ENCODE measurements around the gene DCTN4.

DCTN4 gene

GRCh38 chr5:150689120-150689519 lies 69.7 kb downstream of the DCTN4 start:
- CTCF ChIA-PET: interaction anchor here (0.9 to 1.7 kb wide), 3 partner anchors 12 to 46 kb away, joined by 3 to 7 read pairs (median 7); partner anchors contain the start of gene RBM22
- TF ChIP-seq CTCF (IDR thresholded peaks at IDR 0.05; ENCODE audit: control extremely low read depth, extremely low read depth, low read depth, missing control alignments): no peak
- no peak for DNase-seq (ENCODE audit: extremely low spot score)
- POLR2A ChIA-PET: no interaction called here

GRCh38 chr5:150676578-150676977 lies 82.2 kb downstream of the DCTN4 start:
- CTCF ChIA-PET: no interaction called here
- TF ChIP-seq CTCF (IDR thresholded peaks at IDR 0.05; ENCODE audit: control extremely low read depth, extremely low read depth, low read depth, missing control alignments): no peak
- POLR2A ChIA-PET: no interaction called here
- DNase-seq (ENCODE audit: extremely low spot score): no peak

DNA sequence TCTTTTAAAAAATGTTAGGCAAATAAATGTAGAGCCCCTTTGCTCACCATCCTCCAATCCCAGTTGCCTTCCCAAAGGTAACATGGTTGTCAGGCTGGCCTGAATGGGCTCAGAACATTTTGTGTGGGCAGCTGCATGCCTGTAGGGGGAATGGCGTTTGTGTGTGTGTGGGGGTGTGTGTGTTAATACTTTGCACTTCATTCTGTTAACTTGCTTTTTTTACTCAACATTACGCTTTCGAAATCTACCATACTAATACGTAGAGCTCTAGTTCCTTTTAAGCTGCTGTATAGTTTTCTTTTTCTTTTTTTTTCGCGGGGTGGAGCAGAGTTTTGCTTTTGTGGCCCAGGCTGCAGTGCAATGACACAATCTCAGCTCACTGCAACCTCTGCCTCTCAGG lies 83.7 kb downstream of the DCTN4 start:
- ChIA-PET CTCF (interaction anchor here (1.4 kb wide), 1 partner anchor 172 kb away, joined by 3 read pairs; no protein-coding TSS in a partner anchor), POLR2A (interaction anchor here (0.7 kb wide), 1 partner anchor 17 kb away, joined by 3 read pairs; no protein-coding TSS in a partner anchor)
- no peak for TF ChIP-seq CTCF (IDR thresholded peaks at IDR 0.05; ENCODE audit: control extremely low read depth, extremely low read depth, low read depth, missing control alignments)
- no peak for DNase-seq (ENCODE audit: extremely low spot score)

DNA sequence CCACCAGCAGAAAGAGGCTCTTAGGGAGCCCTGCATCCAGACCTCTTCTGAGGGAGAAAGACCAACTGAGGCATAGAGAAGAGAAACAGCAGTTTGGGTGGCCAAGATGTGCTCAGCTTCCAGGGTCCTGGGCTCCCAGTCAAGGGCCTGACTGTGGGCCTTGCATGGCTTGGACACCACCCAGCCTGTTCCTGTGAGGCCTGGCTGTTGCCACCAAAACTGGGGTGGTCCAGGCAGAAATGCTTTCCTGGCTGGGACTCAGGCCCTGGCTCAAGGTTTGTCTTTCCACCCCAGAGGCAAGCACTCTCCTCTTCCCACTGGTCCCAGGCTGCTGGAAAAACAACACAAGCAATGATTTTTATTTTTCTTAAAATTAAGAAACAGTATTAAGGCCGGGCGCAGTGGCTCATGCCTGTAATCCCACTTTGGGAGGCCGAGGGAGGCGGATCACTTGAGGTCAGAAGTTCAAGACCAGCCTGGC lies 84.4 kb downstream of the DCTN4 start:
- ChIA-PET POLR2A (no interaction called here), CTCF (interaction anchor here (1.1 to 1.5 kb wide), 4 partner anchors 10 to 173 kb away, joined by 3 to 4 read pairs (median 4); partner anchors contain the start of gene MYOZ3)
- no peak for TF ChIP-seq CTCF (IDR thresholded peaks at IDR 0.05; ENCODE audit: control extremely low read depth, extremely low read depth, low read depth, missing control alignments)

GRCh38 chr5:150672884-150673275 lies 85.9 kb downstream of the DCTN4 start:
- CTCF ChIA-PET: interaction anchor here (0.9 to 2.2 kb wide), 8 partner anchors 9 to 111 kb away, joined by 3 to 9 read pairs (median 4); partner anchors contain the start of gene MYOZ3

More for the DNA sequence above, 84.4 kb downstream of the DCTN4 start:
- DNase-seq (ENCODE audit: extremely low spot score): no peak

GRCh38 chr5:150672237-150672883 lies 86.5 kb downstream of the DCTN4 start:
- DNase-seq (ENCODE audit: extremely low spot score): no peak
- TF ChIP-seq CTCF (IDR thresholded peaks at IDR 0.05; ENCODE audit: control extremely low read depth, extremely low read depth, low read depth, missing control alignments): no peak
- CTCF ChIA-PET: interaction anchor here (0.9 to 2.2 kb wide), 7 partner anchors 9 to 174 kb away, joined by 3 to 9 read pairs (median 3); no protein-coding TSS in a partner anchor
- POLR2A ChIA-PET: no interaction called here

More at GRCh38 chr5:150672884-150673275, 85.9 kb downstream of the DCTN4 start:
- no peak for DNase-seq (ENCODE audit: extremely low spot score)
- no peak for TF ChIP-seq CTCF (IDR thresholded peaks at IDR 0.05; ENCODE audit: control extremely low read depth, extremely low read depth, low read depth, missing control alignments)
- POLR2A ChIA-PET: no interaction called here

All from GM10248 (cell line).